H1 (cell line): ENCODE results near the gene GPR137. TPM values are rescaled to one million over a fixed set of nuclear protein-coding genes. Genes with fewer than 3 reads are reported as not detected.

Source experiments
- CEBPB ChIP-seq: IDR thresholded peaks from 2 replicates; pipeline ENCODE4 v1.6.1; 2012; ENCODE audit warnings: low read depth, low read length
- EZH2 ChIP-seq: fragments of 200-600 bp; sonication (generic); IDR thresholded peaks from 2 replicates; pipeline ENCODE4 v1.7.1; 2012; ENCODE audit warnings: low read depth, mild to moderate bottlenecking, moderate library complexity, low read length, inconsistent platforms; ENCODE audit not compliant: severe bottlenecking
- GTF2F1 ChIP-seq: IDR thresholded peaks from 2 replicates; pipeline ENCODE4 v1.6.1; 2012; ENCODE audit warnings: low read depth, low read length, improper control_type of control experiment, borderline replicate concordance
- RNF2 ChIP-seq: fragments of 200-900, 300-1000 bp; sonication (generic); IDR thresholded peaks from 2 replicates; pipeline ENCODE4 v1.7.1; 2016; ENCODE audit warnings: borderline replicate concordance, low read depth, mild to moderate bottlenecking, antibody characterized with exemption, low read length; ENCODE audit not compliant: poor library complexity, severe bottlenecking; ENCODE audit errors: missing control alignments
- TAF1 ChIP-seq: IDR thresholded peaks from 2 replicates; pipeline ENCODE4 v1.6.1; 2011; ENCODE audit warnings: mild to moderate bottlenecking, low read depth, low read length
- TCF12 ChIP-seq: IDR thresholded peaks from 2 replicates; pipeline ENCODE4 v1.6.1; 2011; ENCODE audit warnings: low read depth, mild to moderate bottlenecking, low read length
- TEAD4 ChIP-seq: IDR thresholded peaks from 2 replicates; pipeline ENCODE4 v1.6.1; 2012; ENCODE audit warnings: low read depth, low read length, inconsistent platforms, mixed read lengths
- polyA plus RNA-seq, 7 experiments: library from polyadenylated mRNA; depleted of rRNA in 3 of 7; stranded (reverse) in 5 of 7; unstranded in 2 of 7; fragments of >200 nt in 5 of 7; fragments of 200-250 nt in 2 of 7; gene quantifications; 1 replicate in 5 of 7; 2 replicates in 1 of 7; 4 replicates in 1 of 7; pipeline versions ENCODE4 v1.2.1 to v1.2.3, GENCODE V29; 2011 to 2013; ENCODE audit warnings: missing spikeins in 2 of 7, mixed read lengths in 2 of 7
- total RNA-seq: library from RNA; stranded (reverse); fragmentation: NEBNext Ultra II Directional; extraction: Animal tissue kit (Norgen Biotek cat#: 25700); gene quantifications from 2 replicates; pipeline ENCODE4 v1.2.1, GENCODE V29; 2021

GPR137 gene
- total and polyA plus RNA-seq, 2 of the 8 experiments (the other 6 are each of a cell fraction or from before 2014, with no cell fraction given), result 36.2 to 37.8 TPM

- no peak for TF ChIP-seq RNF2
- TF ChIP-seq TCF12, result no peak
- TF ChIP-seq EZH2, result no peak
- no peak for TF ChIP-seq GTF2F1
- no peak for TF ChIP-seq TAF1
- TF ChIP-seq TEAD4, result no peak
- TF ChIP-seq CEBPB, result no peak
Measured at GRCh38 chr11:64322925-64323260, 37.2 kb downstream of the GPR137 start (continued).
